LNCAP (cell line): ENCODE measurements around the gene VDR.

Experiments
- CTCF ChIP-seq: fragments of 450-650 bp; IDR thresholded peaks from 2 replicates; pipeline ENCODE4 v1.5.1; 2017; ENCODE audit warnings: mild to moderate bottlenecking

Gene VDR

GRCh38 chr12:47887529-47887928 is 17.3 kb downstream of the VDR start:
- no peak for TF ChIP-seq CTCF

- no peak for TF ChIP-seq CTCF
Measured at GRCh38 chr12:47886510-47887240, 18.1 kb downstream of the VDR start.

GRCh38 chr12:47885566-47885965 is 19.2 kb downstream of the VDR start:
- no peak for TF ChIP-seq CTCF

GRCh38 chr12:47885012-47885501 is 19.7 kb downstream of the VDR start:
- no peak for TF ChIP-seq CTCF

- TF ChIP-seq CTCF: no peak
Measured at GRCh38 chr12:47884501-47884900, 20.3 kb downstream of the VDR start.

- no peak for TF ChIP-seq CTCF
Measured at GRCh38 chr12:47883663-47884195, 21.1 kb downstream of the VDR start.

GRCh38 chr12:47882781-47883546 is 21.8 kb downstream of the VDR start:
- no peak for TF ChIP-seq CTCF
